NB4 (cell line): Measurements from ENCODE around the gene HS3ST4.
A peak's percentile ranks its signal among the peaks of the same experiment; 100 is the strongest.

Experiments
- DNase-seq: peaks from one replicate; pipeline ENCODE4 v3.0.0; 2010; ENCODE audit warnings: low read depth
- H3K4me3 ChIP-seq: one replicate; pipeline ENCODE4 v1.5.1; 2011; ENCODE audit warnings: mild to moderate bottlenecking, low read depth, low read length, moderate library complexity
- CTCF ChIP-seq: IDR thresholded peaks from one replicate; pipeline ENCODE4 v1.5.1; 2012; ENCODE audit warnings: low read depth, low read length
- MAX ChIP-seq: IDR thresholded peaks from 2 replicates; pipeline ENCODE4 v1.6.1; 2011; ENCODE audit warnings: low read depth, low read length
- MYC ChIP-seq: IDR thresholded peaks from 2 replicates; pipeline ENCODE4 v1.6.1; 2011; ENCODE audit warnings: low read depth, low read length
- POLR2A ChIP-seq: IDR thresholded peaks from 2 replicates; pipeline ENCODE4 v1.6.1; 2011; ENCODE audit warnings: mild to moderate bottlenecking; ENCODE audit not compliant: insufficient read length; ENCODE audit errors: extremely low read depth

Gene HS3ST4

GRCh38 chr16:25726430-25727098 lies 34.8 kb downstream of the HS3ST4 start:
- TF ChIP-seq MAX (no peak), CTCF (no peak), MYC (no peak), POLR2A (no peak)
- no peak overlapping the region for H3K4me3 ChIP-seq
- no peak for DNase-seq

GRCh38 chr16:25729188-25729915 lies 37.6 kb downstream of the HS3ST4 start:
- no peak overlapping the region for H3K4me3 ChIP-seq
- DNase-seq: peak; percentile 67
- TF ChIP-seq CTCF: no peak
- no peak for TF ChIP-seq POLR2A
- no peak for TF ChIP-seq MYC
- TF ChIP-seq MAX: no peak

- no peak for TF ChIP-seq CTCF
- no peak for TF ChIP-seq MYC
- no peak for TF ChIP-seq POLR2A
- TF ChIP-seq MAX: no peak
- no peak for DNase-seq
- H3K4me3 ChIP-seq: no peak overlapping the region
Observed at GRCh38 chr16:25730396-25730795, 38.6 kb downstream of the HS3ST4 start.

- DNase-seq: no peak
Observed at GRCh38 chr16:25734430-25735385, 42.9 kb downstream of the HS3ST4 start.

More at GRCh38 chr16:25734430-25735385, 42.9 kb downstream of the HS3ST4 start:
- no peak overlapping the region for H3K4me3 ChIP-seq
- TF ChIP-seq CTCF (no peak), POLR2A (no peak), MYC (no peak), MAX (no peak)
